Fibroblast of the aortic adventitia (primary cell): ENCODE results near the gene WDPCP. TPM values are rescaled to one million over a fixed set of nuclear protein-coding genes. Genes with fewer than 3 reads are reported as not detected.
"Not testable (repeated sequence)": the region's sequence is repeated elsewhere in the genome, so short reads cannot be mapped to it uniquely, and the experiment has no call there.

Source experiments
- DNase-seq: peaks from one replicate; pipeline ENCODE4 v3.0.0-alpha.2; 2010; ENCODE audit warnings: low read depth
- H3K4me3 ChIP-seq: 2 replicates; pipeline ENCODE4 v1.5.1; 2011; ENCODE audit warnings: low read depth, mild to moderate bottlenecking, control low read depth, low read length, moderate library complexity
- total RNA-seq: library from RNA; depleted of rRNA; stranded (reverse); fragments of >200 nt; gene quantifications from 2 replicates; pipeline ENCODE4 v1.2.3, GENCODE V29; 2012; ENCODE audit warnings: low replicate concordance
- TF ChIP-seq, protein P1 (sequence below): IDR thresholded peaks from 2 replicates; pipeline ENCODE4 v1.5.1; 2011; ENCODE audit warnings: mild to moderate bottlenecking, low read length, control low read depth, inconsistent platforms; ENCODE audit not compliant: insufficient read depth

The WDPCP gene
- total RNA-seq, 1 donor = 12.4 TPM

- DNase-seq = no peak
- no peak overlapping the region for H3K4me3 ChIP-seq
- TF ChIP-seq, protein P1, sequence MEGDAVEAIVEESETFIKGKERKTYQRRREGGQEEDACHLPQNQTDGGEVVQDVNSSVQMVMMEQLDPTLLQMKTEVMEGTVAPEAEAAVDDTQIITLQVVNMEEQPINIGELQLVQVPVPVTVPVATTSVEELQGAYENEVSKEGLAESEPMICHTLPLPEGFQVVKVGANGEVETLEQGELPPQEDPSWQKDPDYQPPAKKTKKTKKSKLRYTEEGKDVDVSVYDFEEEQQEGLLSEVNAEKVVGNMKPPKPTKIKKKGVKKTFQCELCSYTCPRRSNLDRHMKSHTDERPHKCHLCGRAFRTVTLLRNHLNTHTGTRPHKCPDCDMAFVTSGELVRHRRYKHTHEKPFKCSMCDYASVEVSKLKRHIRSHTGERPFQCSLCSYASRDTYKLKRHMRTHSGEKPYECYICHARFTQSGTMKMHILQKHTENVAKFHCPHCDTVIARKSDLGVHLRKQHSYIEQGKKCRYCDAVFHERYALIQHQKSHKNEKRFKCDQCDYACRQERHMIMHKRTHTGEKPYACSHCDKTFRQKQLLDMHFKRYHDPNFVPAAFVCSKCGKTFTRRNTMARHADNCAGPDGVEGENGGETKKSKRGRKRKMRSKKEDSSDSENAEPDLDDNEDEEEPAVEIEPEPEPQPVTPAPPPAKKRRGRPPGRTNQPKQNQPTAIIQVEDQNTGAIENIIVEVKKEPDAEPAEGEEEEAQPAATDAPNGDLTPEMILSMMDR = no peak
Observed at GRCh38 chr2:63408530-63408929, 179.7 kb downstream of the WDPCP start.

DNA sequence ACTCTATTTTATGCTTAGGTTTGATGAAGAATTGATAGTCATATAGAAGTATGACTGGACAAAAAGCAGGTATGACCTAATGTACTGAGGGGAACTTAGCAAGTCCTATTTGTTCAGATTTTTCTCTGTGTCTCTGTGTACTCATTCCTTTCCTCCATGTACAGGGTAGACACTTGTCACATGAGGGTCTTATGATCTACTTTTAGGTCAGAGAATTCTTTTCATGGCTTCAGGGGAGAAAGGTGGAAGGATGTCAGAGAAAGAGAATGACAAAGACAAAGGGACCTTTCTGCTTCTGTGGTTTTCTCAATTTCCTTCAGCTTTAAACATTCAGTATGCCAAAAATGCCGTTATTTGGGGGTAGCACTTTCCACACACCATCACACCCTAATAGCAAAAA is 181.6 kb downstream of the WDPCP start:
- TF ChIP-seq, protein P1 = no peak
- H3K4me3 ChIP-seq = no peak overlapping the region
- no peak for DNase-seq

- TF ChIP-seq, protein P1 = no peak
- H3K4me3 ChIP-seq = no peak overlapping the region
- DNase-seq = no peak
Observed at GRCh38 chr2:63403820-63404219, 184.5 kb downstream of the WDPCP start.

DNA sequence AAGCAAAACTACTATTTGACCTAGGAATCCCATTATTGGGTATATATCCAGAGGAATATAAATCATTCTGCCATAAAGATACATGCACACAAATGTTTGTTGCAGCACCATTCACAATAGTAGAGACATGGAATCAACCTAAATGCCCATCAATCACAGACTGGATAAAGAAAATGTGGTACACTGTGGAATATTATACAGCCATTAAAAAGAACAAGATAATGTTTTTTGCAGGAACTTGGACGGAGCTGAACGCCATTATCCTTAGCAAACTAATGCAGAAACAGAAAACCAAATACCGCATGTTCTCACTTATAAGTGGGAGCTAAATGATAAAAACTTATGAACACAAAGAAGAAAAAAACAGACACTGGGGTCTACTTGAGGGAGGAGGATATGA is 185.4 kb downstream of the WDPCP start:
- not testable (repeated sequence) for DNase-seq, H3K4me3 ChIP-seq

GRCh38 chr2:63399156-63399555 is 189.1 kb downstream of the WDPCP start:
- no peak overlapping the region for H3K4me3 ChIP-seq

DNA sequence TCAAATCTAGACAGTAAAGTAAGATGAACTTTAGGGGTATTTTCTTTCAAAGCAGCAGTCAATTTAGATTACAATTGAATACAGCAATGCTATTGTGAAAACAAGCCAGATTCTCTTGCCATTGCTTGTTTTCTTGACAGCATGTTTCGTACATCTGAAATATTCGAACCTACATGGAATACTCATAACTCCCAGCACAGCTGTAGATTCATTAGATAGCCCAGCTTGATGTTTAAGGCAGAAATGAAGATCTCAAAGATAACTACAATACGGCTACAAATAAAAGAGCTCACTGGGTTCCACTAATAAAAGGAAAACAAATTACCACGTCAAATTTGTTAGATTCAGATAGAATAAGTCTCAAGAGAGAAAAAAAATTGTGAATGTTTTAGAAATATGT is 208.8 kb downstream of the WDPCP start:
- H3K4me3 ChIP-seq = no peak overlapping the region
- TF ChIP-seq, protein P1 = no peak
- DNase-seq = no peak

More at GRCh38 chr2:63399156-63399555, 189.1 kb downstream of the WDPCP start:
- TF ChIP-seq, protein P1 = no peak
- no peak for DNase-seq

DNA sequence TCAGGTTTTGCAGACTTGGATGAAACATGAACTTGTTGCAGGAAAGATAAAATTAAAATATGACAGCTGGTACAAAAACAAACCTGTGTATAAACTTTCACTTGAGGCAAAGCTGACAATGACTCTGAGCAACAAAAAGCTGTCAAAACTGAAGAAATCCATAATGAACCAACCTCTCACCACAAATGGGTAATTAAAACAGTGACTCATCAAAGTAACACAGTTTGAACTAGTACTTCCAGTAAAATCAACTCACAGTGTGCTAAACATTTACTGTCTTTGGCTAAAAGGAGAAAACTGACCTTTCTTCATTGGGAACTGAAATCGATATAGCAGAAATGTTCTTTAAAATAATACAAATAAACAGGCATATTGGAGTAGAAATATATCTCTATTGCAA is 209.7 kb downstream of the WDPCP start:
- no peak for DNase-seq
- TF ChIP-seq, protein P1 = no peak
- no peak overlapping the region for H3K4me3 ChIP-seq
